ENCODE data around the gene ACOT12. TPM values are rescaled to one million over a fixed set of nuclear protein-coding genes. Genes with fewer than 3 reads are reported as not detected.

ACOT12 gene
- total and polyA plus RNA-seq, 2 of the 13 experiments (the other 11 are each of a cell fraction or from before 2014, with no cell fraction given): not detected

DNA sequence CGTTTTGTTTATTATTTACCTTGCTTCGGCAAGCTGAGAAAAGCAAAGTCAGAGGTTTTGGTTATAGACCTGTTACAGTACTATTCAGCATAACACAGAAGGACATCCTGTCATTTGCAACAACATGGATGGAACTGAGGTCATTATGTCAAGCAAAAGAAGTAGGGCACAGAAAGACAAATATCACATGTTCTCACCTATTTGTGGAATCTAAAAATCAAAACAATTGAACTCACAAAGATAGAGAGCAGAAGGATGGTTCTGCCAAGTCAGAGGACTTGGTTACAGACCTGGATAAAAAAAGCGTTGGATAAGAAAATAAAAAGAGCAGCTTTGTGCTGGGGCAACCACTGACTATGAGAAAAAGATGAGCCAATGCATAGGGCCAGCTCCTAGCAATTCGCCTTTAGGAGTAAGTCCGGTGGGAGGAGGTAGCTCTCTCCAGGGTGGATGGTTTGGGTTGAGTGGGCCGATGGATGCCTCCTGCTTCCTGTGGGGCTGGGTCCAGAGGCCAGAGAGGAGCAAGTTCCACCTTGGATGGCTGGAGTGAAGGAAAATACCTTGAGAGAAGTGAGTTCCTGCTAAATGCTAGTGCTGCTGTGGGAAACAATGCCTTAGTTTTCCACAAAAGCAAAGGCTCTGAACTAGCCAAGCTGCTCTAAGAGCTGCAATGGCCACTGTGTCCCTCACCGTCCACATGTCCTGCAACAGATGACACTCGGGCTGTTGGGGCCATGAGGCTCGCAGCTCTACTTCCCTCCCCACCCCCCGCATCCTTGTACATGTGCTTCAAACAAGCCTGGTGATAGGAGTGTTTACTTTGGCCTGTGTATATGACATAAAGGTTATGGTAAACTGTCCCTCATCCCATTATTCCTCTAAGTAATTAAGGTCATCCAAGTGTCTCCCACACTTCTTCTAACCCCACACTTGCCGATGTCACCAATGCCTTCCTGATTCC is 38.4 kb downstream of the ACOT12 start:
- DNase-seq (ENCODE audit: low spot score) (no peak), ATAC-seq (peak; percentile 28)
- TF ChIP-seq SNRNP70 (IDR thresholded peaks at IDR 0.05; ENCODE audit: low read depth, low read length) (no peak), ZNF839 (CRISPR knock-in tag; IDR thresholded peaks at IDR 0.05; ENCODE audit: borderline replicate concordance) (no peak), CBX1 (IDR thresholded peaks at IDR 0.05; ENCODE audit: low read depth) (no peak), ARNT2 (CRISPR knock-in tag; IDR thresholded peaks at IDR 0.05; ENCODE audit: low read depth) (no peak), CBFB (CRISPR knock-in tag; IDR thresholded peaks at IDR 0.05) (no peak), SIN3A (IDR thresholded peaks at IDR 0.05; ENCODE audit: borderline replicate concordance, low read depth, low read length) (no peak), ZNF20 (CRISPR knock-in tag; IDR thresholded peaks at IDR 0.05) (no peak), KDM5A (IDR thresholded peaks at IDR 0.05; ENCODE audit: borderline replicate concordance, low read length) (no peak), ZNF629 (CRISPR knock-in tag; conservative IDR thresholded peaks at IDR 0.05) (no peak)
- TF ChIP-seq, protein P1, sequence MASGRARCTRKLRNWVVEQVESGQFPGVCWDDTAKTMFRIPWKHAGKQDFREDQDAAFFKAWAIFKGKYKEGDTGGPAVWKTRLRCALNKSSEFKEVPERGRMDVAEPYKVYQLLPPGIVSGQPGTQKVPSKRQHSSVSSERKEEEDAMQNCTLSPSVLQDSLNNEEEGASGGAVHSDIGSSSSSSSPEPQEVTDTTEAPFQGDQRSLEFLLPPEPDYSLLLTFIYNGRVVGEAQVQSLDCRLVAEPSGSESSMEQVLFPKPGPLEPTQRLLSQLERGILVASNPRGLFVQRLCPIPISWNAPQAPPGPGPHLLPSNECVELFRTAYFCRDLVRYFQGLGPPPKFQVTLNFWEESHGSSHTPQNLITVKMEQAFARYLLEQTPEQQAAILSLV (CRISPR knock-in tag; IDR thresholded peaks at IDR 0.05; ENCODE audit: borderline replicate concordance): no peak
- TF ChIP-seq, protein P2, sequence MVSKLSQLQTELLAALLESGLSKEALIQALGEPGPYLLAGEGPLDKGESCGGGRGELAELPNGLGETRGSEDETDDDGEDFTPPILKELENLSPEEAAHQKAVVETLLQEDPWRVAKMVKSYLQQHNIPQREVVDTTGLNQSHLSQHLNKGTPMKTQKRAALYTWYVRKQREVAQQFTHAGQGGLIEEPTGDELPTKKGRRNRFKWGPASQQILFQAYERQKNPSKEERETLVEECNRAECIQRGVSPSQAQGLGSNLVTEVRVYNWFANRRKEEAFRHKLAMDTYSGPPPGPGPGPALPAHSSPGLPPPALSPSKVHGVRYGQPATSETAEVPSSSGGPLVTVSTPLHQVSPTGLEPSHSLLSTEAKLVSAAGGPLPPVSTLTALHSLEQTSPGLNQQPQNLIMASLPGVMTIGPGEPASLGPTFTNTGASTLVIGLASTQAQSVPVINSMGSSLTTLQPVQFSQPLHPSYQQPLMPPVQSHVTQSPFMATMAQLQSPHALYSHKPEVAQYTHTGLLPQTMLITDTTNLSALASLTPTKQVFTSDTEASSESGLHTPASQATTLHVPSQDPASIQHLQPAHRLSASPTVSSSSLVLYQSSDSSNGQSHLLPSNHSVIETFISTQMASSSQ (IDR thresholded peaks at IDR 0.05; ENCODE audit: low read depth): no peak
- TF ChIP-seq, protein P2 (CRISPR knock-in tag; IDR thresholded peaks at IDR 0.05; ENCODE audit: borderline replicate concordance): peak; percentile 35; the same call in 1 of the 2 replicates
- TF ChIP-seq, protein P3, sequence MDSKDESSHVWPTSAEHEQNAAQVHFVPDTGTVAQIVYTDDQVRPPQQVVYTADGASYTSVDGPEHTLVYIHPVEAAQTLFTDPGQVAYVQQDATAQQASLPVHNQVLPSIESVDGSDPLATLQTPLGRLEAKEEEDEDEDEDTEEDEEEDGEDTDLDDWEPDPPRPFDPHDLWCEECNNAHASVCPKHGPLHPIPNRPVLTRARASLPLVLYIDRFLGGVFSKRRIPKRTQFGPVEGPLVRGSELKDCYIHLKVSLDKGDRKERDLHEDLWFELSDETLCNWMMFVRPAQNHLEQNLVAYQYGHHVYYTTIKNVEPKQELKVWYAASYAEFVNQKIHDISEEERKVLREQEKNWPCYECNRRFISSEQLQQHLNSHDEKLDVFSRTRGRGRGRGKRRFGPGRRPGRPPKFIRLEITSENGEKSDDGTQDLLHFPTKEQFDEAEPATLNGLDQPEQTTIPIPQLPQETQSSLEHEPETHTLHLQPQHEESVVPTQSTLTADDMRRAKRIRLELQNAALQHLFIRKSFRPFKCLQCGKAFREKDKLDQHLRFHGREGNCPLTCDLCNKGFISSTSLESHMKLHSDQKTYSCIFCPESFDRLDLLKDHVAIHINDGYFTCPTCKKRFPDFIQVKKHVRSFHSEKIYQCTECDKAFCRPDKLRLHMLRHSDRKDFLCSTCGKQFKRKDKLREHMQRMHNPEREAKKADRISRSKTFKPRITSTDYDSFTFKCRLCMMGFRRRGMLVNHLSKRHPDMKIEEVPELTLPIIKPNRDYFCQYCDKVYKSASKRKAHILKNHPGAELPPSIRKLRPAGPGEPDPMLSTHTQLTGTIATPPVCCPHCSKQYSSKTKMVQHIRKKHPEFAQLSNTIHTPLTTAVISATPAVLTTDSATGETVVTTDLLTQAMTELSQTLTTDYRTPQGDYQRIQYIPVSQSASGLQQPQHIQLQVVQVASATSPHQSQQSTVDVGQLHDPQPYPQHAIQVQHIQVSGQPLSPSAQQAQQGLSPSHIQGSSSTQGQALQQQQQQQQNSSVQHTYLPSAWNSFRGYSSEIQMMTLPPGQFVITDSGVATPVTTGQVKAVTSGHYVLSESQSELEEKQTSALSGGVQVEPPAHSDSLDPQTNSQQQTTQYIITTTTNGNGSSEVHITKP (CRISPR knock-in tag; IDR thresholded peaks at IDR 0.05; ENCODE audit: low read depth): no peak

More for the DNA sequence above, 38.4 kb downstream of the ACOT12 start:
- POLR2A ChIA-PET: interaction anchor here (1.1 kb wide), 1 partner anchor 16 kb away, joined by 3 read pairs; no protein-coding TSS in a partner anchor
- CTCF ChIA-PET (ENCODE audit: low intra/inter-chr PET ratio, low total read pairs): no interaction called here
- H3K27me3 ChIP-seq (ENCODE audit: control insufficient read depth in 1 of 2, insufficient read depth in 2 of 2, low read length in 2 of 2): no peaks in the 10 kb centered on the region
- H2AFZ ChIP-seq (ENCODE audit: low read length): no peak overlapping the region
- no peak overlapping the region for H3K9ac ChIP-seq (ENCODE audit: insufficient read depth, low read depth, low read length)
- BruUV-seq (replicated peaks): no TSS peak
- H3K79me2 ChIP-seq (ENCODE audit: insufficient read depth, low read length): no peaks in the 10 kb centered on the region
- 64% methylated on average over 11 of the region's 11 CpGs for WGBS (ENCODE audit: low lambda C conversion rate)
- peak overlapping the region; percentile 32 for H3K4me2 ChIP-seq (ENCODE audit: low read depth, low read length)
- H3K27ac ChIP-seq (ENCODE audit: extremely low read length, insufficient read depth, low read length): no peak overlapping the region
- no peaks in the 10 kb centered on the region for H3K9me3 ChIP-seq (ENCODE audit: low read length)
- no peak for FAIRE-seq
- H4K20me1 ChIP-seq (ENCODE audit: insufficient read depth, low read length): no peaks in the 10 kb centered on the region
- H3K4me1 ChIP-seq (ENCODE audit: insufficient read depth, low read length): peaks cover 73% of the 10 kb centered on the region
- H3K4me3 ChIP-seq (replicated peaks in 1 of 3; ENCODE audit: insufficient read depth in 1 of 3, low read depth in 2 of 3, low read length in 3 of 3): no peak overlapping the region
- intact Hi-C loops (cut with micrococcal nuclease; ENCODE audit: unreplicated experiment): no loop called here
- in situ Hi-C loops (cut with HindIII; ENCODE audit: extremely low pct_ligation_motif_present, low pct_unique_long_range_greater_than_20kb): no loop called here
- H3K36me3 ChIP-seq (replicated peaks in 1 of 2; ENCODE audit: control insufficient read depth in 1 of 2, insufficient read depth in 2 of 2, low read length in 2 of 2): no peaks in the 10 kb centered on the region
